ENCODE results near the gene TTC6.

Gene TTC6

GRCh38 chr14:37599507-37600368 is 4.3 kb downstream of the TTC6 start:
- Histone ChIP-seq H3K4me3 (ENCODE audit: low read length) (peak overlapping the region; percentile 45), H3K36me3 (ENCODE audit: insufficient read depth, low read length) (no peaks in the 10 kb centered on the region), H3K27ac (ENCODE audit: low read depth, low read length) (no peak overlapping the region), H3K9ac (ENCODE audit: low read depth, low read length) (no peak overlapping the region), H3K9me3 (ENCODE audit: insufficient read depth, low read depth, low read length) (no peaks in the 10 kb centered on the region), H3K4me1 (ENCODE audit: insufficient read depth, low read length) (peaks cover 15% of the 10 kb centered on the region; the same call in 1 of the 2 replicates), H3K27me3 (ENCODE audit: insufficient read depth, low read length) (peaks cover 99% of the 10 kb centered on the region)
- under 1% methylated on average over 57 of the region's 57 CpGs for WGBS

GRCh38 chr14:37600880-37601741 is 5.7 kb downstream of the TTC6 start:
- Histone ChIP-seq H3K4me1 (ENCODE audit: insufficient read depth, low read length) (peaks cover 15% of the 10 kb centered on the region; the same call in 1 of the 2 replicates), H3K4me3 (ENCODE audit: low read length) (no peak overlapping the region), H3K9me3 (ENCODE audit: insufficient read depth, low read depth, low read length) (no peaks in the 10 kb centered on the region), H3K36me3 (ENCODE audit: insufficient read depth, low read length) (no peaks in the 10 kb centered on the region), H3K9ac (ENCODE audit: low read depth, low read length) (no peak overlapping the region), H3K27me3 (ENCODE audit: insufficient read depth, low read length) (peaks cover 100% of the 10 kb centered on the region), H3K27ac (ENCODE audit: low read depth, low read length) (no peak overlapping the region)
- WGBS = 92% methylated on average over 4 of the region's 4 CpGs

DNA sequence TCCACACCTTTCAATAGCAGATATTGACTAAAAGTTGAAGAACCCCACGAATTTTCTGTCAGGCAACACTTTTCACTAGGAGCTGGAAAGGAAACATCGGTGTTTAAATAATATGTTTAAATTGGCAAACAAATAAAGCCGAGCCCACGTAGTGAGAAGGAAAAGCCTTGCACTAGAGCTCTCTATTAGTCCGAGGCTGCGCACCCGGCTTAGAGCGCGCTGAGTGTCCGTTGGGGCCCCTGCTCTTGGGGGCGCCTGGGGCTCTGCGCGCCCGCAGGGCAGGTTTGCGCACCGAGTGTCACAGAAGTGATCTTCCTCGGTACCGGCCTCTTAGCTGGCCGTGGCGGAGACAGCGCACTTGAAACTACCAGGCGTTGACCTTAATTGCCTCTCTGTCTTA is 6.4 kb downstream of the TTC6 start:
- Histone ChIP-seq H3K27me3 (ENCODE audit: insufficient read depth, low read length) (peaks cover 100% of the 10 kb centered on the region), H3K36me3 (ENCODE audit: insufficient read depth, low read length) (no peaks in the 10 kb centered on the region), H3K4me1 (ENCODE audit: insufficient read depth, low read length) (peaks cover 15% of the 10 kb centered on the region; the same call in 1 of the 2 replicates), H3K27ac (ENCODE audit: low read depth, low read length) (no peak overlapping the region), H3K9me3 (ENCODE audit: insufficient read depth, low read depth, low read length) (no peaks in the 10 kb centered on the region), H3K9ac (ENCODE audit: low read depth, low read length) (no peak overlapping the region), H3K4me3 (ENCODE audit: low read length) (no peak overlapping the region)
- WGBS = 85% methylated on average over 21 of the region's 22 CpGs

- H3K9ac ChIP-seq (ENCODE audit: low read depth, low read length) = no peak overlapping the region
- H3K36me3 ChIP-seq (ENCODE audit: insufficient read depth, low read length) = no peaks in the 10 kb centered on the region
- 80% methylated on average over 24 of the region's 24 CpGs for WGBS
- H3K27me3 ChIP-seq (ENCODE audit: insufficient read depth, low read length) = peaks cover 100% of the 10 kb centered on the region
- peaks cover 13% of the 10 kb centered on the region; the same call in 1 of the 2 replicates for H3K4me1 ChIP-seq (ENCODE audit: insufficient read depth, low read length)
- H3K27ac ChIP-seq (ENCODE audit: low read depth, low read length) = no peak overlapping the region
- no peaks in the 10 kb centered on the region for H3K9me3 ChIP-seq (ENCODE audit: insufficient read depth, low read depth, low read length)
- H3K4me3 ChIP-seq (ENCODE audit: low read length) = no peak overlapping the region
Observed at GRCh38 chr14:37602605-37603453, 7.4 kb downstream of the TTC6 start.

GRCh38 chr14:37603688-37604251 is 8.3 kb downstream of the TTC6 start:
- Histone ChIP-seq H3K4me1 (ENCODE audit: insufficient read depth, low read length) (peaks cover 11% of the 10 kb centered on the region; the same call in 1 of the 2 replicates), H3K9me3 (ENCODE audit: insufficient read depth, low read depth, low read length) (no peaks in the 10 kb centered on the region), H3K27me3 (ENCODE audit: insufficient read depth, low read length) (peaks cover 100% of the 10 kb centered on the region), H3K9ac (ENCODE audit: low read depth, low read length) (no peak overlapping the region), H3K4me3 (ENCODE audit: low read length) (no peak overlapping the region), H3K36me3 (ENCODE audit: insufficient read depth, low read length) (no peaks in the 10 kb centered on the region), H3K27ac (ENCODE audit: low read depth, low read length) (no peak overlapping the region)
- 89% methylated on average over 9 of the region's 9 CpGs for WGBS

DNA sequence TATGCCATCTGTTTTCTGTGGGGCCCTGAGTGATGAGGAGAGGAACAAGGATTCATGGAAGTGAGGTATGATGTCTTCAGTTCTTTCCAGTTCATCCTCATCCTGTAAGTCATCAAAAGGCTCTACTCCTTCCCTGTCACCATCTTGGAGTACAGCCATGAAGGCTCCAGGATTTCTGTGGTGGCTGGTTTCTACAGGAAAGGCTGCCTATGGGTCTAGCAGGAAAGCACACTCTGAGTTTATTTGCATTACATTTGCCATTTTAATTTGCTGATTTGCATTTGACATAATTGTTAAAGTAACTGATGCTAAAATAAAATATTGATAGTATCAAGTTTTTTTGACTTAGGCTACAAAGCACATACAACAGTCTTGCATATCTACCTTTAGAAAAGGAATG is 11.2 kb downstream of the TTC6 start:
- no peak overlapping the region for H3K4me3 ChIP-seq (ENCODE audit: low read length)
- H3K27ac ChIP-seq (ENCODE audit: low read depth, low read length) = no peak overlapping the region
- no peaks in the 10 kb centered on the region for H3K9me3 ChIP-seq (ENCODE audit: insufficient read depth, low read depth, low read length)
- H3K9ac ChIP-seq (ENCODE audit: low read depth, low read length) = no peak overlapping the region
- H3K4me1 ChIP-seq (ENCODE audit: insufficient read depth, low read length) = no peaks in the 10 kb centered on the region
- H3K27me3 ChIP-seq (ENCODE audit: insufficient read depth, low read length) = peaks cover 100% of the 10 kb centered on the region
- H3K36me3 ChIP-seq (ENCODE audit: insufficient read depth, low read length) = no peaks in the 10 kb centered on the region

- no peak overlapping the region for H3K4me3 ChIP-seq (ENCODE audit: low read length)
- H3K27ac ChIP-seq (ENCODE audit: low read depth, low read length) = no peak overlapping the region
- 88% methylated on average over 1 of the region's 3 CpGs for WGBS
- no peaks in the 10 kb centered on the region for H3K36me3 ChIP-seq (ENCODE audit: insufficient read depth, low read length)
- H3K9me3 ChIP-seq (ENCODE audit: insufficient read depth, low read depth, low read length) = peaks cover 13% of the 10 kb centered on the region
- H3K4me1 ChIP-seq (ENCODE audit: insufficient read depth, low read length) = no peaks in the 10 kb centered on the region
- H3K27me3 ChIP-seq (ENCODE audit: insufficient read depth, low read length) = peaks cover 94% of the 10 kb centered on the region
- no peak overlapping the region for H3K9ac ChIP-seq (ENCODE audit: low read depth, low read length)
Observed at GRCh38 chr14:37608649-37609048, 13.2 kb downstream of the TTC6 start.

DNA sequence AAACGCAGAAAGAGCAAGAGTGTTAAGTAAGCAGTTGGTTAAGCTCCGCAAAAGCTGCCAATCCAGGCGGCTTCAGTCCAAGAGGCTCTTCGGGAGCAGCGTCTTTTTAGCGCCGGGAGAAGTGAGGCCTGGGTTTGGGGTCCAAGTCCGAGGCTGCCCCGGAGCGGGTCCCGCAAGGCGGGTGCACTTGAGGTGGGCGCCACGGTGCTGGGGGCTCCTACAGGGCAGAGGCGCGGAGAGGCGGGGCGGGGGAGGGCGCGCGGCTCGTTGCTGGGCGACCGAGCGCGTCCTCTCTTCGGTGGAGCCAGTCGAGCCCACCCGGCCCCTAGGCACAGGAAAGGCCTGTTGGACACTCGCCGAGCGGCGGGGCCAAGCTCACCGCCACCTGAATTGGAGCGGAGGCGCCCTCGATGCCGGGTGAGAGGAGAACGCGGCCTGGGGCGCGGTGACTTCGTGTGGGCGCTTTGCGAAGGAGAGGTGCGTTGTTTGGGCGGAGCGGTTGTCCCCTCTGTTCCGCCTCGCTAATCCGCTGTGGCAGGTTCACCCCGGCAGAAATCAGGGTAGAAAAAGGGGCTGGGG is 15.6 kb downstream of the TTC6 start:
- H3K4me3 ChIP-seq (ENCODE audit: low read length) = peak overlapping the region; percentile 33
- no peak overlapping the region for H3K27ac ChIP-seq (ENCODE audit: low read depth, low read length)
- peaks cover 70% of the 10 kb centered on the region for H3K27me3 ChIP-seq (ENCODE audit: insufficient read depth, low read length)
- H3K36me3 ChIP-seq (ENCODE audit: insufficient read depth, low read length) = no peaks in the 10 kb centered on the region
- H3K4me1 ChIP-seq (ENCODE audit: insufficient read depth, low read length) = no peaks in the 10 kb centered on the region
- WGBS = 22% methylated on average over 52 of the region's 52 CpGs
- H3K9ac ChIP-seq (ENCODE audit: low read depth, low read length) = no peak overlapping the region
- peaks cover 37% of the 10 kb centered on the region for H3K9me3 ChIP-seq (ENCODE audit: insufficient read depth, low read depth, low read length)

GRCh38 chr14:37615582-37616289 is 20.3 kb downstream of the TTC6 start:
- no peaks in the 10 kb centered on the region for H3K36me3 ChIP-seq (ENCODE audit: insufficient read depth, low read length)
- peaks cover 41% of the 10 kb centered on the region for H3K9me3 ChIP-seq (ENCODE audit: insufficient read depth, low read depth, low read length)
- H3K27me3 ChIP-seq (ENCODE audit: insufficient read depth, low read length) = peaks cover 42% of the 10 kb centered on the region
- no peak overlapping the region for H3K4me3 ChIP-seq (ENCODE audit: low read length)
- H3K27ac ChIP-seq (ENCODE audit: low read depth, low read length) = no peak overlapping the region
- no peak overlapping the region for H3K9ac ChIP-seq (ENCODE audit: low read depth, low read length)
- no peaks in the 10 kb centered on the region for H3K4me1 ChIP-seq (ENCODE audit: insufficient read depth, low read length)
- WGBS = 100% methylated on average over 3 of the region's 3 CpGs

GRCh38 chr14:37616853-37617252 is 21.4 kb downstream of the TTC6 start:
- Histone ChIP-seq H3K4me1 (ENCODE audit: insufficient read depth, low read length) (no peaks in the 10 kb centered on the region), H3K27me3 (ENCODE audit: insufficient read depth, low read length) (peaks cover 42% of the 10 kb centered on the region)
- 96% methylated on average over 4 of the region's 4 CpGs for WGBS

More at GRCh38 chr14:37616853-37617252, 21.4 kb downstream of the TTC6 start:
- Histone ChIP-seq H3K4me3 (ENCODE audit: low read length) (no peak overlapping the region), H3K27ac (ENCODE audit: low read depth, low read length) (no peak overlapping the region), H3K36me3 (ENCODE audit: insufficient read depth, low read length) (no peaks in the 10 kb centered on the region), H3K9ac (ENCODE audit: low read depth, low read length) (no peak overlapping the region), H3K9me3 (ENCODE audit: insufficient read depth, low read depth, low read length) (peaks cover 41% of the 10 kb centered on the region)
